HEK293 (cell line): ENCODE measurements around the gene SYNPO2.
"Not testable (repeated sequence)": the region's sequence is repeated elsewhere in the genome, so short reads cannot be mapped to it uniquely, and the experiment has no call there.

Experiments
- CTCF ChIA-PET: fragments of 350-600 bp; formaldehyde crosslinking; extraction: SDS; loops from one replicate; lab custom pipeline; 2021; ENCODE audit warnings: antibody characterized with exemption; lab: Yijun Ruan, JAX
- POLR2A ChIA-PET: fragments of 300-600 bp; formaldehyde crosslinking; extraction: SDS; loops from one replicate; lab custom pipeline; 2020; ENCODE audit warnings: antibody characterized with exemption, inconsistent platforms; lab: Yijun Ruan, JAX
- H3K27ac ChIP-seq: fragments of 200-500 bp; sonication (Bioruptor generic); 2 replicates; pipeline ENCODE4 v1.5.1; 2014; ENCODE audit warnings: low read depth, low read length, control low read depth, inconsistent platforms; ENCODE audit errors: extremely low read depth
- H3K36me3 ChIP-seq, 2 experiments: fragments of 200-500 bp in 1 of 2; sonication (Bioruptor generic) in 1 of 2; 1 replicate in 1 of 2; 2 replicates in 1 of 2; pipeline ENCODE4 v1.5.1; 2014 to 2017; ENCODE audit warnings: inconsistent platforms in 2 of 2, low read length in 2 of 2; ENCODE audit not compliant: control insufficient read depth in 2 of 2, insufficient read depth in 1 of 2
- H3K4me1 ChIP-seq: fragments of 200-500 bp; sonication (Bioruptor generic); 2 replicates; pipeline ENCODE4 v1.5.1; 2014; ENCODE audit warnings: mild to moderate bottlenecking, low read length, inconsistent platforms; ENCODE audit not compliant: control insufficient read depth, insufficient read depth
- H3K4me3 ChIP-seq: 2 replicates; pipeline ENCODE4 v1.5.1; 2011; ENCODE audit warnings: low read depth, mild to moderate bottlenecking, control low read depth, low read length, moderate library complexity
- H3K9me3 ChIP-seq: fragments of 200-500 bp; sonication (Bioruptor generic); 2 replicates; pipeline ENCODE4 v1.5.1; 2014; ENCODE audit warnings: low read depth, low read length, inconsistent platforms; ENCODE audit not compliant: control insufficient read depth, insufficient read depth
- INSM2 ChIP-seq: fragments of 450-650 bp; formaldehyde crosslinking; IDR thresholded peaks from 2 replicates; pipeline ENCODE4 v1.5.1; 2016; ENCODE audit warnings: missing biosample characterization, missing genetic modification characterization
- KLF10 ChIP-seq: fragments of 450-650 bp; IDR thresholded peaks from 2 replicates; pipeline ENCODE4 v1.5.1; 2018; ENCODE audit warnings: missing biosample characterization, mild to moderate bottlenecking, missing genetic modification characterization
- PATZ1 ChIP-seq: fragments of 450-650 bp; formaldehyde crosslinking; IDR thresholded peaks from 2 replicates; pipeline ENCODE4 v1.5.1; 2016; ENCODE audit warnings: missing biosample characterization, missing genetic modification characterization
- PRDM10 ChIP-seq: fragments of 450-650 bp; formaldehyde crosslinking; IDR thresholded peaks from 2 replicates; pipeline ENCODE4 v1.5.1; 2016; ENCODE audit warnings: missing biosample characterization, missing genetic modification characterization
- PRDM6 ChIP-seq: fragments of 450-650 bp; formaldehyde crosslinking; IDR thresholded peaks from 2 replicates; pipeline ENCODE4 v1.5.1; 2017; ENCODE audit warnings: missing biosample characterization, missing genetic modification characterization
- YY2 ChIP-seq: fragments of 450-650 bp; formaldehyde crosslinking; IDR thresholded peaks from 2 replicates; pipeline ENCODE4 v1.5.1; 2016; ENCODE audit warnings: missing biosample characterization, missing genetic modification characterization
- ZNF112 ChIP-seq: fragments of 450-650 bp; formaldehyde crosslinking; IDR thresholded peaks from 2 replicates; pipeline ENCODE4 v1.5.0; 2017; ENCODE audit warnings: missing biosample characterization, missing genetic modification characterization
- ZNF274 ChIP-seq, 2 experiments: fragments of 200-500 bp in 1 of 2; fragments of 450-650 bp in 1 of 2; sonication (Bioruptor generic) in 1 of 2; formaldehyde crosslinking in 1 of 2; IDR thresholded peaks; 2 replicates each; pipeline versions ENCODE4 v1.5.1 to v1.6.1; 2014 to 2016; ENCODE audit warnings: borderline replicate concordance in 1 of 2, inconsistent platforms in 1 of 2, low read length in 1 of 2, missing biosample characterization in 1 of 2, missing genetic modification characterization in 1 of 2
- ZNF544 ChIP-seq: fragments of 450-650 bp; formaldehyde crosslinking; IDR thresholded peaks from 2 replicates; pipeline ENCODE4 v1.5.0; 2017; ENCODE audit warnings: missing biosample characterization, missing genetic modification characterization
- ZNF600 ChIP-seq: fragments of 450-650 bp; formaldehyde crosslinking; IDR thresholded peaks from 2 replicates; pipeline ENCODE4 v1.5.1; 2016; ENCODE audit warnings: missing biosample characterization, missing genetic modification characterization
- ZNF677 ChIP-seq: fragments of 450-650 bp; IDR thresholded peaks from 2 replicates; pipeline ENCODE4 v1.5.0; 2018; ENCODE audit warnings: missing biosample characterization, mild to moderate bottlenecking, missing genetic modification characterization, moderate library complexity

The SYNPO2 gene

GRCh38 chr4:119047059-119047458, 158.4 kb downstream of the SYNPO2 start:
- H3K4me1 ChIP-seq, H3K9me3 ChIP-seq, H3K27ac ChIP-seq, H3K4me3 ChIP-seq, POLR2A ChIA-PET, H3K36me3 ChIP-seq, CTCF ChIA-PET: not testable (repeated sequence)

- H3K36me3 ChIP-seq, result no peaks in the 10 kb centered on the region
- no peaks in the 10 kb centered on the region for H3K9me3 ChIP-seq
- ChIA-PET POLR2A (no interaction called here), CTCF (interaction anchor here (0.6 kb wide), 1 partner anchor 64 kb away, joined by 3 read pairs; no protein-coding TSS in a partner anchor)
- no peak overlapping the region for H3K4me3 ChIP-seq
- H3K27ac ChIP-seq, result no peak overlapping the region
- H3K4me1 ChIP-seq, result no peaks in the 10 kb centered on the region
- TF ChIP-seq PATZ1 (tag by site-specific recombination), result no peak
- TF ChIP-seq ZNF600 (tag by site-specific recombination), result no peak
- no peak for TF ChIP-seq YY2 (tag by site-specific recombination)
- TF ChIP-seq KLF10 (tag by site-specific recombination), result no peak
- no peak for TF ChIP-seq ZNF112
- no peak for TF ChIP-seq PRDM10 (tag by site-specific recombination)
- TF ChIP-seq ZNF274 (IDR thresholded peaks at IDR 0.05; ENCODE audit: low read length), result no peak
- no peak for TF ChIP-seq ZNF274 (tag by site-specific recombination; IDR thresholded peaks at IDR 0.05; ENCODE audit: borderline replicate concordance)
- TF ChIP-seq ZNF544 (tag by site-specific recombination), result no peak
- TF ChIP-seq ZNF677 (tag by site-specific recombination), result no peak
These were observed 159.8 kb downstream of the SYNPO2 start for GRCh38 chr4:119048446-119048845.

GRCh38 chr4:119049342-119049741, 160.7 kb downstream of the SYNPO2 start:
- H3K36me3 ChIP-seq, result no peaks in the 10 kb centered on the region
- no peak for TF ChIP-seq INSM2 (tag by site-specific recombination)
- peak; percentile 29; the same call in 1 of the 2 replicates for TF ChIP-seq PRDM6 (tag by site-specific recombination)
- H3K9me3 ChIP-seq, result no peaks in the 10 kb centered on the region
- CTCF ChIA-PET, result interaction anchor here (1.3 kb wide), 1 partner anchor 8 kb away, joined by 3 read pairs; no protein-coding TSS in a partner anchor
- H3K4me3 ChIP-seq, result no peak overlapping the region
- POLR2A ChIA-PET, result no interaction called here
- H3K27ac ChIP-seq, result no peak overlapping the region
- no peaks in the 10 kb centered on the region for H3K4me1 ChIP-seq
